OCI-LY3 (cell line): ENCODE results near the gene NUP133.

ENCODE experiments used
- H2AFZ ChIP-seq: fragments of 200-600, 300-600 bp; shearing (Covaris generic); 2 replicates; pipeline ENCODE4 v1.6.0; 2014; ENCODE audit warnings: antibody characterized with exemption, low read depth, low read length
- H3K27ac ChIP-seq: fragments of 200-600, 300-600 bp; sonication (generic); 2 replicates; pipeline ENCODE4 v1.5.1; 2014; ENCODE audit warnings: mild to moderate bottlenecking, low read length, moderate library complexity, mixed read lengths
- H3K27me3 ChIP-seq: fragments of 200-600, 300-600 bp; sonication (generic); 2 replicates; pipeline ENCODE4 v1.6.1; 2014; ENCODE audit warnings: low read depth, low read length, mixed read lengths
- H3K36me3 ChIP-seq: fragments of 200-600, 300-600 bp; sonication (generic); replicated peaks from 2 replicates; pipeline ENCODE3; 2014; ENCODE audit warnings: low read depth, low read length, mixed read lengths
- H3K4me1 ChIP-seq: fragments of 300-600, 200-600 bp; sonication (generic); 2 replicates; pipeline ENCODE4 v1.6.1; 2014; ENCODE audit warnings: low read length, mixed read lengths
- H3K4me2 ChIP-seq: fragments of 200-600, 300-600 bp; sonication (generic); 2 replicates; pipeline ENCODE4 v1.6.1; 2014; ENCODE audit warnings: low read length, mixed read lengths
- H3K4me3 ChIP-seq: fragments of 300-600, 200-600 bp; sonication (generic); 2 replicates; pipeline ENCODE4 v1.5.1; 2014; ENCODE audit warnings: antibody characterized with exemption, mild to moderate bottlenecking, low read length, moderate library complexity
- H3K79me2 ChIP-seq: fragments of 300-600, 200-600 bp; shearing (Covaris generic); 2 replicates; pipeline ENCODE4 v1.6.1; 2014; ENCODE audit warnings: mild to moderate bottlenecking, low read length, mixed read lengths
- H3K9ac ChIP-seq: fragments of 300-600, 200-600 bp; shearing (Covaris generic); 2 replicates; pipeline ENCODE4 v1.6.0; 2014; ENCODE audit warnings: mild to moderate bottlenecking, low read length, moderate library complexity
- H3K9me3 ChIP-seq: fragments of 200-600, 300-600 bp; shearing (Covaris generic); 2 replicates; pipeline ENCODE4 v1.6.1; 2014; ENCODE audit warnings: low read length, mixed read lengths; ENCODE audit not compliant: insufficient read depth
- H4K20me1 ChIP-seq: fragments of 200-600, 300-600 bp; sonication (generic); 2 replicates; pipeline ENCODE4 v1.6.1; 2016; ENCODE audit warnings: low read length, mixed read lengths; ENCODE audit not compliant: insufficient read depth
- EZH2phosphoT487 ChIP-seq: fragments of 200-600 bp; shearing (Covaris generic); IDR thresholded peaks from 2 replicates; pipeline ENCODE4 v1.6.1; 2018; ENCODE audit warnings: antibody characterized with exemption, mixed run types, low read depth
- TF ChIP-seq, protein P1 (sequence below): fragments of 200-600, 300-600 bp; sonication (generic); IDR thresholded peaks from 2 replicates; pipeline ENCODE4 v1.5.1; 2014; ENCODE audit warnings: antibody characterized with exemption, low read length, low read depth

The NUP133 gene

DNA sequence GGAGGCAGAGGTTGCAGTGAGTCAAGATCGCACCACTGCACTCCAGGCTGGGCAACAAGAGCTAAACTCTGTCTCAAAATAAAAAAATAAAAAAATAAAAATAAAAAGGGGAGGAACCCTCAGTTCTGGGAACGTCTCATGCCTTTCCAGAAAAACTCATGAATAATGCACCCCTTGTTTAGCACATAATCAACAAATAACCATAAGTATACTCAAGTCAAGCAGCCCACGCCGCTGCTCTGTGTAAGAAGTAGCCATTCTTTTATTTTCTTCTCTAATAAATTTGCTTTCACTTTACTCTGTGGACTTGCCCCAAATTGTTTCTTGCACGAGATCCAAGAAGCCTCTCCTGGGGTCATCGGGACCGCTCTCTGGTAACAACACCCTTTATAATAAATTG is 59.8 kb downstream of the NUP133 start:
- Histone ChIP-seq H2AFZ (no peak overlapping the region), H4K20me1 (no peaks in the 10 kb centered on the region), H3K4me3 (no peak overlapping the region), H3K4me1 (no peaks in the 10 kb centered on the region), H3K9me3 (no peaks in the 10 kb centered on the region), H3K4me2 (no peak overlapping the region), H3K9ac (no peak overlapping the region), H3K36me3 (peaks cover 36% of the 10 kb centered on the region), H3K27ac (no peak overlapping the region), H3K27me3 (no peaks in the 10 kb centered on the region), H3K79me2 (no peaks in the 10 kb centered on the region)
- TF ChIP-seq EZH2phosphoT487: no peak
- TF ChIP-seq, protein P1, sequence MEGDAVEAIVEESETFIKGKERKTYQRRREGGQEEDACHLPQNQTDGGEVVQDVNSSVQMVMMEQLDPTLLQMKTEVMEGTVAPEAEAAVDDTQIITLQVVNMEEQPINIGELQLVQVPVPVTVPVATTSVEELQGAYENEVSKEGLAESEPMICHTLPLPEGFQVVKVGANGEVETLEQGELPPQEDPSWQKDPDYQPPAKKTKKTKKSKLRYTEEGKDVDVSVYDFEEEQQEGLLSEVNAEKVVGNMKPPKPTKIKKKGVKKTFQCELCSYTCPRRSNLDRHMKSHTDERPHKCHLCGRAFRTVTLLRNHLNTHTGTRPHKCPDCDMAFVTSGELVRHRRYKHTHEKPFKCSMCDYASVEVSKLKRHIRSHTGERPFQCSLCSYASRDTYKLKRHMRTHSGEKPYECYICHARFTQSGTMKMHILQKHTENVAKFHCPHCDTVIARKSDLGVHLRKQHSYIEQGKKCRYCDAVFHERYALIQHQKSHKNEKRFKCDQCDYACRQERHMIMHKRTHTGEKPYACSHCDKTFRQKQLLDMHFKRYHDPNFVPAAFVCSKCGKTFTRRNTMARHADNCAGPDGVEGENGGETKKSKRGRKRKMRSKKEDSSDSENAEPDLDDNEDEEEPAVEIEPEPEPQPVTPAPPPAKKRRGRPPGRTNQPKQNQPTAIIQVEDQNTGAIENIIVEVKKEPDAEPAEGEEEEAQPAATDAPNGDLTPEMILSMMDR: no peak

DNA sequence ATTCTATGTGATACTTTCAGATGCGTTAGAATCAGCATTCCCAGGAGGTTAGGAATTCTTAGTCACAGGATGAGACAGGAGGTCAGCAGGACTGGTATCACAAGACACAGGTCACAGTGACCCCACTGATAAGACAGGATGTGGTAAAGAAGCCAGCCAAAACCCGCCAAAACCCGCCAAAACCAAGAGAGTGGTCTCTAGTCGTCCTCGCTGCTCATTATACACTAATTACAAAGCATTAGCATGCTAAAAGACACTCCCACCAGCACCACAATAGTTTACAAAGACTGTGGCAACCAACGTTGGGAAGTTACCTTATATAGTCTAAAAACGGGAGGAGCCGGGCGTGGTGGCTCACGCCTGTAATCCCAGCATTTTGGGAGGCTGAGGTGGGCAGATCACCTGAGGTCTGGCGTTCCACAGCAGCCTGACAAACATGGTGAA is 60.3 kb downstream of the NUP133 start:
- no peak overlapping the region for H2AFZ ChIP-seq
- H3K27me3 ChIP-seq: no peaks in the 10 kb centered on the region
- no peak for TF ChIP-seq EZH2phosphoT487
- H3K9ac ChIP-seq: no peak overlapping the region
- no peak overlapping the region for H3K4me3 ChIP-seq
- no peaks in the 10 kb centered on the region for H3K4me1 ChIP-seq
- H3K4me2 ChIP-seq: no peak overlapping the region
- no peak overlapping the region for H3K27ac ChIP-seq
- no peaks in the 10 kb centered on the region for H4K20me1 ChIP-seq
- no peaks in the 10 kb centered on the region for H3K79me2 ChIP-seq
- H3K9me3 ChIP-seq: no peaks in the 10 kb centered on the region
- peaks cover 38% of the 10 kb centered on the region for H3K36me3 ChIP-seq

DNA sequence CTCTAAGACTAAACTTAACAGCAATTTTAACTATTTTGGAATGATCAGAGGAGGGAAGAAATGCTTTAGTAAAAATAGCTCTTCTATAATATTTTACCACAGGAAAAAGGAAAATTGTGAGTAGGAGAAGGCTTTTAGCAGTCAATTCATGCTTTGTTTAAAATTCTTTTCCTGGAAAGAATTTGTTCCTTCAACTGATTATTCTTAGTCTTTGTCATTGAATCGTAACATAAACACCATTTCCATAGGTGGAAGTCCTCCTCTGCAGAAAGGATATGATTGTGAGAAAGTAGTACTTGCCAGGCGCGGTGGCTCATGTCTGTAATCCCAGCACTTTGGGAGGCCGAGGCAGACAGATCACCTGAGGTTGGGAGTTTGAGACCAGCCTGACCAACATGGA is 62.3 kb downstream of the NUP133 start:
- no peak overlapping the region for H2AFZ ChIP-seq

DNA sequence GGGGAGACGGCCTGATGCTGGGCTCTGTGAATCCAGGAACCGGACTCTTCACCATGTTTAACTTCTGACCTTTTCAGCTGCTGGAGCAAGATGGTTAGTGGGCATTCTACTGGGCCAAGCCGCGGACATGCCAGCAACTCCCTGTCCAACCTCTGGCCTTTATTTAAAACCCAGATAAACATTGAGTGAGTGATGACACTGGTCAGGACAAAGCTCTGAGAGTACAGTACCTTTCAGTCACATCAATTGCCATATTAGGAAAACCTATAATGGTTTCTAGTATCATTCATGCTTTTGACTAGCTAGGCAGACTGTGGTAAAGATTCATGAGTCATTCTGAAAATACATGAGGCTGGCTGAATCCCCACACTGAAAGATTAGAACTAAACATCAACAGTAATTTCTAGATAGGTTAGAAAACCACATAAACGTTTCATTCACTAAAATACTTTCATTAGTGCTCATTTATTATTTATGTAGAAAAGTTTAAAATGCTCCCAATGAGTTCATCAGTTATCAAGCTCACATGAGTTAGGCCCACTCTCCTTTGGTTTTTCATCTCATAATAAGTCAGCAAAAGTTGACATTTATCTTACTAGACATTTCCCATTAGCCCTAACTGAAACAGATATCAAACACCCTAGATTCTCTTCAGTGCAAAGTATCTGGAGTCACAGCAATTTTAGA is 67.1 kb downstream of the NUP133 start:
- Histone ChIP-seq H3K27ac (peak overlapping the region; percentile 74), H3K4me1 (peaks cover 25% of the 10 kb centered on the region), H3K4me3 (peak overlapping the region; percentile 37), H4K20me1 (no peaks in the 10 kb centered on the region; the same call in 1 of the 2 replicates), H3K36me3 (peaks cover 42% of the 10 kb centered on the region), H2AFZ (no peak overlapping the region), H3K9me3 (no peaks in the 10 kb centered on the region), H3K27me3 (no peaks in the 10 kb centered on the region), H3K79me2 (no peaks in the 10 kb centered on the region), H3K9ac (peak overlapping the region; percentile 42; the same call in 1 of the 2 replicates), H3K4me2 (peak overlapping the region; percentile 71)
- peak; percentile 66; the same call in 1 of the 2 replicates for TF ChIP-seq EZH2phosphoT487
- TF ChIP-seq, protein P1: no peak

More for the DNA sequence above, 62.3 kb downstream of the NUP133 start:
- H3K79me2 ChIP-seq: no peaks in the 10 kb centered on the region
- H4K20me1 ChIP-seq: no peaks in the 10 kb centered on the region; the same call in 1 of the 2 replicates
- peaks cover 15% of the 10 kb centered on the region for H3K4me1 ChIP-seq
- no peaks in the 10 kb centered on the region for H3K9me3 ChIP-seq
- H3K27me3 ChIP-seq: no peaks in the 10 kb centered on the region
- H3K4me2 ChIP-seq: no peak overlapping the region
- TF ChIP-seq, protein P1: no peak
- TF ChIP-seq EZH2phosphoT487: no peak
- no peak overlapping the region for H3K4me3 ChIP-seq
- no peak overlapping the region for H3K27ac ChIP-seq
- H3K9ac ChIP-seq: no peak overlapping the region
- H3K36me3 ChIP-seq: peaks cover 36% of the 10 kb centered on the region
